Activated T-cell treated with anti-CD3 and anti-CD28 coated beads for 4 hours (primary cell): ENCODE measurements around the gene MAP3K8.
"Not testable (repeated sequence)": the region's sequence is repeated elsewhere in the genome, so short reads cannot be mapped to it uniquely, and the experiment has no call there.

Source experiments
- DNase-seq: peaks from one replicate; pipeline ENCODE4 v3.0.0-alpha.2; 2020

MAP3K8 gene

DNA sequence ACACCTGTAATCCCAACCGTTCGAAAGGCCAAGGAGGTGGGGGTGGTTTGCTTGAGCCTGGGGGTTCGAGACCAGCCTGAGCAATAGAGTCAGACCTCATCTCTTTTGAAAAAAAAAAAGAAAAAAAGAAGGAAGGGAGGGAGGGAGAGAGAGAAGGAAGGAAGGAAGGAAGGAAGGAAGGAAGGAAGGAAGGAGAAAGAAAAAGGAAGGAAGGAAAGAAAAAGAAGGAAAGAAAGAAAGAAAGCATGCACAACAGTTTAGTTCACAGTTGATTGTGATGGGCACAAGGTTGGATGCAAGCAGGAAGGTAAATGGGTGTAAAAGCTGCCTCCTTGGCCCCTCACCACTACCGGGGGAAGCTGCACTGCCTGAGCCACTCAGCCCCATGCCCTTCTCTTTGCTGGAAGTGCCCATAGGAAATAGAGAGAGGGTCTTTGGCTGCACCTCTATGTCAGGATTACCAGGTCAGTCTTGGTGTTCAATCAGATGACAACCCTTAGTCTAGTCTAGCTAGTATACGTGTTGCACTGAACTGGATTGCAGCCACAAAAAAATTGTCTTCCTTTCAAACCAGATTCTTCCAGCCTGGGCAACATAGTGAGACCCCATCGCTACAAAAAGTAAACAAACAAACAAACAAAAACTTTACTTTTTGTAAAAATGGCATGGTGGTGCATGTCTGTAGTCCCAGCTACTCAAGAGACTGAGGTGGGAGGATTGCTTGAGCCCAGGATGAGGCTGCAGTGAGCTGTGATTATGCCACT lies 20.0 kb downstream of the MAP3K8 start:
- DNase-seq: no peak

DNA sequence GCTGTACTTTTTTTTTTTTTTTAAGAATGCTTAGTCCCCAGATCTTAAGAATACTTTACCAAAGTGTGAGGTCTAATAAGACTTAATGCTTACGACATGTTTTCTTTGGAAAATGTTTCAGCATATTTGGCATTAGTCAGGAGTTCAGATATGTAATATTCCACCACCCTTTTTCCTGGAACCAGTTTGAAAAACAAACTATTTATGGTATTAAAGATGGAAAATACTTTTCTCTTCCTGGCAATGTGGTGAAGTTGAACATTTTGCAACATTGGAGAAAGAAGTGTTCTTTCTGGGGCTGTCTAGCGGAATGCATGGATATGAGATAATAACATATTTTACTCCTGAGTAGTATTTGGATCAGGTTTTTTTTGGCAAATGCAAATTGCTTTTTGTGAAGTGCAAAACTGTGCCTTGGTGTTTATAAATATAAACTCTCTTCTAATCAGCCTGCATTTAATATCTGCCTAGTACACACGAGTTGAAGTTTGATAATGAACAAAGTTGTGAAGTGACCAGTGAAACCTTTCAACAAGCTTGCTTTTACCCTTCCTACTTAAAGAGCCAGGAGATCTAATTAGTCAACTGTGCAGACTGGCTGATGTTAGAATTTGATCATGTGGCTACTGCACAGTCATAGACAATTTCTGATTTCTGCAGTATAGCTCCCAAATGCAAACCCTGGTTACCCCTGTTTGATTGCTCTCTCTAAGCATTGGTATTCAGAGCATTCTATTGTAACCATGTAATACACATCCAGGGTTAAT lies 20.9 kb downstream of the MAP3K8 start:
- no peak for DNase-seq

DNA sequence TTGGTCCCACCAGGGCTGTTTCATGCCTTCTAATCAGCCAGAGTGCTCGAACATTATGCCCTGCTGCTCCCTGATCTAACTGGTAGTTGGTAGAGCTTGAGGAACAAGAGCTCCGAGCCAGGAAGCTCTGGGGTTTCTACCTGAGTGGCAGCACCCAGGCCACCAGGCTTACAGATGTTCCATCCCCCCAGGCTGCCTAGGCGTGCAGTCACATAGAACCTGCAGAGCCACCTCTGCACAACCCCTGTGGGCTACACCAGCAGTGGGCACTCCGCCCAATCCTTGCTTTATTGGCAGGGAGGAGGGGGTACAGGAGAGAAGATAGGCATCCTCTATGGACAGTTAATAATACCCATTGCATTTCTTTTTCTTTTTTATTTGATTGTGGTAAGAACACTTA lies 21.8 kb downstream of the MAP3K8 start:
- no peak for DNase-seq

DNA sequence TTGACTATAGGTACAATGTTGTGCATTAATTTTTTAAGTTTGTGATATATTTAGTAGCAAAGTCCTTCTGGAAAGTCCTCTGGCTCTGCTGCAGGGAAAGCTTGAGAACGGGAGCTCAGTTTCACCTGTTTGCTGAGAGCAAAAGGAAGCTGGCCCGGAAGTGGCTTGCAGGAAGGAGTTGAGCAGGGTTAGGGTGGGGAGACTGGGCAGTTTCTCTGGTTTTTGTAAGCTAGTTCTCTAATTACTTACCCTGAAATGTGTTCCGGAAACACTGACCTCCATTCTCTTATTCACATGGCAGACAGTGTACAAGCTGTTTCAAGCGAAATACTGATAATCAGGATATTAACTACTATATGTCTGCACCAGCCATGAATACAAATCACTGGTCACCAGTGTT lies 22.3 kb downstream of the MAP3K8 start:
- DNase-seq: no peak

DNA sequence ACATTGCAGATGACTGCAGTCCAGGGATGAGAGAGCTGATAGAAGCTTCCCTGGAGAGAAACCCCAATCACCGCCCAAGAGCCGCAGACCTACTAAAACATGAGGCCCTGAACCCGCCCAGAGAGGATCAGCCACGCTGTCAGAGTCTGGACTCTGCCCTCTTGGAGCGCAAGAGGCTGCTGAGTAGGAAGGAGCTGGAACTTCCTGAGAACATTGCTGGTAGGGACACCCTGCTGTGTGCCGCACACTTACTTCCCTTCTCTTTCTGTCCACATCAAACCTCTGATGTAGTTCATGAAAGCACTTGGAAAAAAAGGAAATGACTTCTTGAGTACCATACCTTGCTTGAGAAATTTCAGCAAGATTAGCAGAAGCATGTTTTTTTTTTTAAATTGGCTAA lies 25.3 kb downstream of the MAP3K8 start:
- no peak for DNase-seq

DNA sequence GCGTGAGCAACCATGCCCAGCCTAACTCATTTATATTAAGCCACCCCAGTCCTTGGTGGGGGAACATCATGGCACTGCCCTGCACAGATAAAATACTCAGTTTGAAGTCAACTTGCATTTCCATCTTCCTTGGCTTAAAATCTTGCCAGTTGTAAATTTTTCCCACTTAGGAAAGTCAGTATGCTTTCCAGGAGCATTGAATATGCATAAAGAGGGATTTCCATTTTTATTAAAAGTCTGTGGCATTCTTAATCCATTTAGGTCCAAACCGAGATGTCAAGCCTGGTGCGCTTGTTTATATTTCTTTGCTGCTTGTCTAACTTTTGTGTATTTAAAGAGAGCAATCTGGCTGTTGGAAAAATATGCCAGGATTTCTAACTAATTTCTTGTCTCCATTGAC lies 26.1 kb downstream of the MAP3K8 start:
- no peak for DNase-seq

DNA sequence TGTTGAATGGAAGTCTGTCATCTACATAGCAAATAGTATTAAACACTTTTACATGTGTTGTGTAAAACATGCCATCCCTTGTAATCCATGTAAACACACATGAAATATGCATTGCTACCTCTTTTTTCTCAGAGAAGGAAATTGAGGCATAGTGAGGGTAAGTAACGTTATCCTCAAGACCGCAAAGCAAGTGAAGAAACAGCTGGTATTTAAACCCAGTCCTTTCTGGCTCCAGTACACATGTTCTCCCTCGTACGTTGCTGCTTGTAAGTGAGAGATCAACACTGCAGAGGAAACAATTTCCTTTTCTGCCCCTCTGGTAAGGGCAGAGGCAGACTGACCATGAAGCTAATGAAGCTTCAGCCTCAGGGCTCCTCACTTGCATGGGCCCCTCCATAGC lies 28.5 kb downstream of the MAP3K8 start:
- DNase-seq: no peak

DNA sequence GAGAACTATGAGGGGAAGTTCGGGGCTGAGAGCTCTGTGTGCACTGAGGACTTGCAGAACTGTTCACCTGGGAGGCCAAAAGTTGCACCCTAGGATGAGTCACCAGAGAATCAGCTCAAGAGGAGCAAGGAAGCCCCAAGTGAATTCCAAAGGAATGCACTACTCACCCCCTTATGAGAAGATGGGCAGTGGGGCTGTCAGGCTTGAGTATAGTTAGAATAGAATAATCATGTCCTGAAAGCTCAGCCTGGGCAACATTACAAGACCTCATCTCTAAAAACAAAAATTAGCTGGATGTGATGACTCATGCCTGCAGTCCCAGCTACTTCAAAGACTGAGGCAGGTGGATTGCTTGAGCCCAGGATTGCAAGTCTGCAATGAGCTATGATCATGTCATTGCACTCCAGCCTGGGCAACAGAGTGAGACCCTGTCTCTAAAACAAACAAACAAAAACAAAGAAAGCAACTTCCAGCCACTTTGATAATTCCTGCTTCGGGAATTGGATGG lies 30.0 kb downstream of the MAP3K8 start:
- DNase-seq: no peak

DNA sequence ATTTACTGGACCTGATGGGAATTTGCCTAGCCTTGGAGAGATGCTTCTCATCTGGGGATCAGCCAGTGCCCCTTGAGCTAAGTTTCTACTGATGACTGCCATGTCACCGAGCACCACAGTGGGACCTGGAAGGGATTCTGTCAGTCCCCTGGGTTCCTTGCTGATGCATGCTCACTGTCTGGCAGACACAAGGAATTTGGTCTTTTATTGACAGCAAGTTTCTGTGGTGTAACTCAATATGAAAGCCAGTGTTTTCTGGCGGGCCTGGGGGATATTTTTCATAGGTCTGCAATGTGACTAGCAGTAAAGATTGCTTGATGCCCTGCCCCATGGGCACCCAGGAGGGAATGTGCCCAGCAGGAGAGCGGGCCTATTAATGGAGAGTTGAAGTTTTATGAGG lies 30.7 kb downstream of the MAP3K8 start:
- no peak for DNase-seq

DNA sequence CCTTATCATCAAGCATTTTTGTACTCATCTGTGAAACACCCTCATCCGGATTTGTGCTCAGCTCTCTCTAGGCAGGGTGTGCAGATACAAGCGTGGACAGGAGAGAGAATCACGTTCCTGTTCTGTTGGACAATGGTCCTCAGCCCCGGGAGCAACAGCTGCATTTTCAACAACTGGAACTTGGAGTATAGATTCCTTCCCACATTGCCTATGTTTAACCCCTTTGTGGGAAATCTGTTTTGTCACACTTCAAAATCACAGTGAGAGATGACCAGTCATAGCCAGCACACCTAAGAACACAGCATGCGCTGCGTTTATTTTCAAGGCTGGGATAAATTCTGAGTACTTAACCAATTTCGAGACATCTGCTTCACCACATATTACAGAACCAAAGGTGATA lies 32.5 kb downstream of the MAP3K8 start:
- no peak for DNase-seq

DNA sequence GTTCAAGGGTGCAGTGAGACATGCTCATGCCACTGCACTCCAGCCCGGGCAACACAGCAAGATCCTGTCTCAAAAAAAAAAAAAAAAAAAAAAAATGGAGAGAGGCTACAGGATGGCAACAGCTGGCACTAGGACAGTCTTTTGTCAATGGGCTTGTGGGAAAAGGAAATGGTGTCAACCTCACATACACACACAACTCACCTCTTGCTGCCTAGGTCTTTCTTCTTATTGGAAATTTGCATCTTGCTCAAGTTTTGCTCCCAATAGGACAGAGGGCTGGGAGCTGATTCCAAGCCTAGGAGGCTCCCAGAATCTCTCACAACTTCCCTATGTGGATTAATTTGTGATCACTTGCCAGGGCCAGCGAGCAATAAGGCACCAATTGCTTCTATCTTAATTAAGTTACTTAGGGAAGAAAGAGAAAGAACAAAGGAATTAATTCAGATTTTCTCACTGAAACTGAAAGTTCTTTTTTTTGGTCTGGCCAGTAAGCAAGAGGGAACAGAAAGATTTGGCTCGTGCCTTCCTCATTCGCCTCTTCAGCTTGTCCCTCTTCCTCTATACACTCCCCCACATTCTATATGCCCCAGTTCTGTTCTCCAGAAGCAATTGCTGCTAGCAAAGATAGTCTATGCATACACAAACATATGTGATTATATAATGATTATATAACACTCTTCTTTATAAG lies 33.8 kb downstream of the MAP3K8 start:
- no peak for DNase-seq

DNA sequence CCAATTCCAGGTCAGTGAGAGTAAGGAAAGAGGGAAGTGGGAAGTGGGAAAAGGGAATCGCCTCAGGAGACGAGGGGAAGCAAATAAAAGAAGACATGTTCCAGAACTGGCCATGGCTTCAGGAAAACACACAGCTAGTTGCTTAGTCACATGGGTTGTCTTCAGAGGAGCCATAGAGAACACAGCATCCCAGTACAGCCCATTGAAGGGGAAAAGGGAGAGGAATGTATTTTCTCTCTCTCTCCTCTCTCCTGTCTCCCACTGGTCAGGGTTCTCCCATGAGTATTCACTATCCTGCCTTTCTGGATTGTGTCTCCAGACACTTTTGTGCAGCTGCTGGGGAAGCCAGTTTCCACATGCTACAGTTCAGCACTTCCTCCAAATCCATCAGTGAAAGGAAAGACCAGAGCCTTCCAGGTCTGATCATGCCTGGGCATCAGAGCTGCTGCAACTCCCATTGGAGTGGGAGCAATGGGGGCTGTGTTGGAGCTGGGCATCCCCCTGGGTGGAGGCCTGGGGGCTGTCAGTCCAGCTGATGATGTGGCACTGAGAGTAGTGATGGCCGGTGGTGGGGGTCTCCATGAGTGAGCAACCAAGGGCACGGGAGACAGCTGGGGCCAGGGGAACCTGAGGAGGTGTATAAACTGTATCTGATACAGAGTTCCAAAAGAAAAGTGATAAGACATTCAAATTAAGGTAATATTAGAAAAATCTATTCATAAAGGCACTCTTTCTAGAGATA lies 38.6 kb downstream of the MAP3K8 start:
- no peak for DNase-seq

DNA sequence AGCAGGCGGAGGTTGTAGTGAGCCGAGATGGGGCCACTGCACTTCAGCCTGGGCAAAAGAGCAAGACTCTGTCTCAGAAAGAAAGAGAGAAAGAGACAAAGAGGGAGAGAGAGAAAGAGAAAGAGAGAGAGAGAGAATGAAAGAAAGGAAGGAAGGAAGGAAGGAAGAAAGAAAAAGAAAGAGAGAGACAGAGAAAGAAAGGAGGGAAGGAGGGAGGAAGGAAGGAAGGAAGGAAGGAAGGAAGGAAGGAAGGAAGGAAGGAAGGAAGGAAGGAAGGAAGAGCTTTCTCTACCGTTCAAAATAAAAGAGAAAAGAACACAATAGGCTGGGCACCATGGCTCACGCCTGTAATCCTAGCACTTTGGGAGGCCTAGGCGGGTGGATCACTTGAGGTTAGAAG lies 41.5 kb downstream of the MAP3K8 start:
- not testable (repeated sequence) for DNase-seq

DNA sequence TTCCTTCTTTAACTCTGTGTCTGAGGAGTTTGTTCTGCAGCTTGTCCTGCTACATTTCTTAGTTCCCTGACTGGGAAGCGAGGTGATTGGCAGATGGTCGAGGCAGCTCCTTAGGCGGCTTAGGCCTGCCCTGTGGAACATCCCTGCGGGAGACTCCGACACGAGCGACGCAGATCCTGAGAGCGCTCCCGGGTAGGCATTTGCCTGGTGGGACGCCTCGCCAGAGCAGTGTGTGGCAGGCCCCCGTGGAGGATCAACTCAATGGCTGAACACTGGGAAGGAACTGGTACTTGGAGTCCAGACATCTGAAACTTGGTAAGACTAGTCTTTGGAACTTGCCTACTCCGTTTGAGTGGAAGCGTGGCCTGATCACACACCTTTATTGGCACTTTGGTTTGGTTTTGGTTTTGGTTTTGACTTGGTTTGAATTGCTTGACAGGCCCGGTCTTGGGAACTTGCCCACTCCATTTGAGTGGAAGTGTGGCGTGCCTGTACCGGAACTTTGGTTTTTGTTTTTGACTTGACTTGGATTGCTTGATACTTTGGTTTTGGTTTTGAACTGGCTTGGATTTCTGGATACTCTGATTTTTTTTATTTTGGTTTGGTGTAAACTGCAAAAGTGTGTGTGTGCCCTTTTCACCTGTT lies 42.6 kb downstream of the MAP3K8 start:
- no peak for DNase-seq

DNA sequence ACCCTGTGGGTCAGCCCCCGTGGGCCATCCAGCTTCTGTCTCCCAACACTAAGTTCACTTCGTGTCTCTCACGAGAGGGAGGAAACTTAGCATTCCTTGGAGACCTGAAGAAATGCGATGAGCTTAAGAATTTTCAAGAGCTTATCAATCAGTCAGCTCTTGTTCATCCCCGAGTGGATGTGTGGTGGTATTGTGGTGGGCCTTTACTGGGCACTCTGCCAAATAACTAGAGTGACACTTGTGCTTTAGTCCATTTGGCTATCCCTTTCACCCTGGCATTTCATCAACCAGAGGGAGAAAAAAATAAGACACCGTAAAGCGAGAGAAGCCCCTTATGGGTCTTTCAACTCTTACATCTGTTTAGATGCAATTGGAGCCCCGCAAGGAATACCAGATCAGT lies 45.5 kb downstream of the MAP3K8 start:
- DNase-seq: not testable (repeated sequence)

DNA sequence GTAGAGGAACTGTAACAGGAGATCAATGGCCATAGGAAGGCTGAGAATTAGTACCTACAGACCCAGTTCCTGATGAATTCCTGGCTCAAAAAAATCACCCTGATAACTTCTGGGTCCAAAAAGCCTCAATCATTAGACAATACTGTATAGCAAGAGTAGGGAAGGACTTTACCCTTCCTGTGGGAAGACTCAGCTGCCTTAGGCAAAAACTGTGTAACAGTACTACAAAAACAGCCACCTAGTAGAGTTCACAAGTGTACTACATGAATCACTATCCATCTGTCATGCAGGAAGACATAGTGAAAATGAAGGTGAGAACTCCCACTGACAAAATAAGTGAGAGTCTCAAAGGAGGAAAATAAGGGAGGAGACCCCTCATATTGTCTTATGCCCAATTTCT lies 47.6 kb downstream of the MAP3K8 start:
- DNase-seq: no peak

DNA sequence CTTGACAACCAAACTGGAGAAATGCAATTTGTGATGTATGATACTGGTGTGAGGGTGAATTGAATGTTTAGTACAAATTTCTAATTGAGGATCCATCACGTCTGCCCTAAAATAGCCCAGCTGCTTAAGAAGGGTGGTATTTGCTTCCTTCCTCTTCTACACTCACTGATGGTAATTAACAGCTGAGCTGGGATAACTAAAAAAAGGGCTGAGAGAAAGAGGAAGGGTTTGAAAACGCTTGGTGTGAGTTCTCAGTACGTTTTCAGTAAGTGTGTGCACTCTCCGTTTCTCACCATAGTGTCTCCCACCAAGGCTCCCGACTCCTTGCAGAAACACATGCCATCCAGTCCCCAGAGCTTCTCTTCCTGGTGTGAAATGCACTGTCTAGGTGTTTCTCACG lies 54.3 kb downstream of the MAP3K8 start:
- DNase-seq: no peak

DNA sequence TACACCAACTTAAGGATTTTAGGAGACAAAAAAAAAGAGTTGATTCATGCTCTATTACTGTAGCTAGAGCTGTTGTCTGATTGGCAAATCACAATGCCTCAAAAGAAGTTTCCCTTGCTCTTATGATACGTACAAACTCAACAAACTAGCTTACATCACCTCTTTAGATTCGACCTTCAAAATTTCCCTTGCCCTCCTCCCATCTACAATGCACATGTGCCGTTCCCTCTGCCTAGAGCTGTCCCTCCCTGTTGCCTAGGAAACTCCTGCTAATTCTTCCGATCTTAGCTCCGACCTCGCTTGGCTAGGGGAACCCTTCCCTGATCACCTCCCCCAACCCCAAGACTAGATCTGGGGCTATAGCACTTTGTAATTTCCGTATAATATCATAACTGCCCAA lies 55.4 kb downstream of the MAP3K8 start:
- DNase-seq: no peak

DNA sequence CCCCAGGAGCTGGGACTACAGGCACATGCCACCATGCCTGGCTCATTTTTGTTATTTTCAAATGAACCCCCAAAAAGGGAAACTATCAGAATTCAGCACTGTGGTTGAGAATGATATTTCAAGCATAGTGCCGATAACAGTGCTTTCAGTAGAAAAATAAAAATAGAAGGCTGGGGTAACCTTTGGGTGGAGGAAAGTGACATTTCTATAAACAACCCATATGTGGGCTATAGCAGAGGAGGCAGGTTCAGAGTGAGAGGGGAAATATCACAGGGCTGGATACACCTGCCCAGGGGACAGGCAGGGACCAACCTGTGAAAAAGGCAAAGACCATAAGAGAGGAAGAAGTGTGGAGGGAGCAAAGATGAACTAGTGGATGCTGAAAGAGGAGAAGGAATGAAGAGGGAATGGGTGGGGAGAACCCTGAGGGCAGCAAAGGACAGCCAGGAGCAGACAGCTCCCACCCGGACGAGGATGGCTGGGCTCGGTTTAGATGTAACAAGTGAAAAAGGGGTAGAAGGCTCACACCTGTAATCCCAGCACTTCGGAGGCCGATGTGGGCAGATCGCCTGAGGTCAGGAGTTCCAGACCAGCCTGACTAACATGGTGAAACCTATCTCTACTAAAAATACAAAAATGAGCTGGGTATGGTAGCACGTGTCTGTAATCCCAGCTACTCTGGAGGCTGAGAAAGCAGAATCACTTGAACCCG lies 56.5 kb downstream of the MAP3K8 start:
- no peak for DNase-seq

DNA sequence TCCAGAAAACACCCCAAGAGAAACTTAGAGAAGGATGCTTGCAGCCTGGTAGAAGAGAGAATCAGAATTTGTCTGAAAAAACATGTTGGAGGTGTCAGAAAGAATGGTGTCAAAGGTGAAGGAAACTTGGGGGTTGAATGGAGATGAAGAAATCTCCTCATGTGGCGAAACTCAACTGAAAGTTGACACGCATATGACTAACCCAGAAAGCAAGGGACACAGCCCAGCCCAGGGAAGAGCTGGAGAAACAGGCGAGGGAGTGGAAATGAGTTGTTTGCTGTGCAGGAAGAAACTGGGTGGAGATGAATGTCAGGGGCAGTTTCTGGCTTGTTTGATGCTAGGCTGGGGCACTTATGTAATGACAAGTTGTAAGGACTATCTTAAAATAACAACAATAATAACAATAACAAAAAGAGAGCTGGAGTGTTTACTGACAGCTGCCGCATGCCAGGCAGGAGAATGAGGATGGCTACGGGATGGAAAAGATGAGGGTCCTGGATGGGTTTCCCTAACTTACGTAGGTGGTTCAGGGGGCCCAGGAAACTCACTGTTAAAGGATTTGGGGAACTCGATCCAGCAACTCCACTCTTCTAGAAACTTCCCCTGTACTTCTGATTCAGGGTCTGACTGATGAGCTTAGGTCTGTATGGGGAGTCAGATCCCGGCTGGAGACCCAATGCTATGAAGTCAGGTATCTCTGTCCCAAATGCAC lies 57.4 kb downstream of the MAP3K8 start:
- no peak for DNase-seq

DNA sequence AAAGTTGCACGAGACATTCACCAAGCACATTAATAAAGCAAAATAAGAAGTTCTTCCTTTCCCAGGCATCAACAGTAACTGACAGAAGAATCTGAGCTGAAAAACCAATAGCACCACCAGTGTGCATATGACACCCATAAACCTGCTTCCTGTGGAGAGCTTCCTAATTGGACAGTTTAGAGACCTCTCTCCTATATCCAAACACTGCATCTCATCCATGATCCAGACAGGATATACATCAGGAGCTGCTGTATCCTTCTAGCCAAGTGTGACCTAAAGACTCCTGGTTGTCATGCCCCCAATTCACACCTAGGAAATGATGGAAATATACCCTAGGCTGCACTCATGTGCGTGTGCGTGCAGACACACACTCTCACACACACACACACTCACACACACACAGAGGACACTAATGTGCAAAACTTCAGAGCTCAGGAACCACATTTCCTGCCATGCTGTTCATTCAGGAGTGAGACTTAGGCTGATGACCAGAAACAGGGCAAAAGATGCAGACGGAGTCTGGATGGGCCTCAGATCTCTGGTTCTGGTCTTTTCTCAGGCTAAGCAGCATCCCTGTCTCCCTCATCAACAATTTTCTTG lies 58.0 kb downstream of the MAP3K8 start:
- DNase-seq: no peak
